HG03520 (cell line): ENCODE measurements around the gene UNC5A.
"Not testable (repeated sequence)": the region's sequence is repeated elsewhere in the genome, so short reads cannot be mapped to it uniquely, and the experiment has no call there.

Experiments
- ATAC-seq: cut with Tn5 transposase; IDR thresholded peaks from one replicate; pipeline ENCODE4 v1.9.1; 2021; ENCODE audit warnings: mild to moderate bottlenecking, moderate library complexity; ENCODE audit not compliant: unreplicated experiment

UNC5A gene

GRCh38 chr5:176861276-176861675 lies 50.9 kb downstream of the UNC5A start:
- ATAC-seq = no peak

DNA sequence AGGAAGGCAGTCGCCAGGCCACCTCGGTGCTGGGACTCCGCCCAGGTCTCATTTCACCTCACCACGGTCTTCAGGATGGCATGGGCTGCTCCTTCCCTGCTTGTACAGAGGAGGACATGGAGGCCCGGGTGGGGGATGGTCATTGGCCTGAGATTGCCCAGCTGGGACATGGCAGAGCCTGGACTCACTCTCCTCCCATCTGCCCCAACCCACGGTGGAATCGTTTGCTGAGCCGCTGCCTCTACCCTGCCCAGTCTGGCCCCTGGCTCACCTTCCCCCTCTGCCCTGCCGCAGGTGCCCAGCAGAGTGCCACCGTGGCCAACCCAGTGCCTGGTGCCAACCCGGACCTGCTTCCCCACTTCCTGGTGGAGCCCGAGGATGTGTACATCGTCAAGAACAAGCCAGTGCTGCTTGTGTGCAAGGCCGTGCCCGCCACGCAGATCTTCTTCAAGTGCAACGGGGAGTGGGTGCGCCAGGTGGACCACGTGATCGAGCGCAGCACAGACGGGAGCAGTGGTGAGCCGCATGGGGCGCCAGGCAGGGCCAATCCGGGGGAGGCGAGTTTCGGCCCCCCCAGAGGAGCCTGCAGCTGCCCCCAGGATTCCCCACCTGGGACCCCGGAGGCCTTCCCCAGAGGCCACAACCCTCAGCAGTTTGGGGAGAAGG lies 52.1 kb downstream of the UNC5A start:
- ATAC-seq = no peak

GRCh38 chr5:176863041-176863764 lies 52.8 kb downstream of the UNC5A start:
- no peak for ATAC-seq

DNA sequence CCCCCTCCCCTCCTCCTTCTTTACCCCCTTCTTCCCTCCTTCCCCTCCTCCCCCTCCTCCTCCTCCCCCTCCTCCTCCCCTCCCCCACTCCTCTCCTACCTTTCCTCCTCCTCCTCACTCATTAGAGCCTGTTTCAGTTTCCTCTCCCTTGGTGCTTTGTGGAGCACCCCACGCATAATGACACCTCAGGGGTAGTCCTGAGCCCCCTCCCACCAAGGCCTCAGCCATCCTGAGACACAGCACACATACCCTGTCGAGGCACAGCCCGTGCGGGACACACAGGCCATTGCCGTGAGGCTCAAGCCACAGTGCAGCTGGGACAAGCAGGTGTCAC lies 53.4 kb downstream of the UNC5A start:
- no peak for ATAC-seq

DNA sequence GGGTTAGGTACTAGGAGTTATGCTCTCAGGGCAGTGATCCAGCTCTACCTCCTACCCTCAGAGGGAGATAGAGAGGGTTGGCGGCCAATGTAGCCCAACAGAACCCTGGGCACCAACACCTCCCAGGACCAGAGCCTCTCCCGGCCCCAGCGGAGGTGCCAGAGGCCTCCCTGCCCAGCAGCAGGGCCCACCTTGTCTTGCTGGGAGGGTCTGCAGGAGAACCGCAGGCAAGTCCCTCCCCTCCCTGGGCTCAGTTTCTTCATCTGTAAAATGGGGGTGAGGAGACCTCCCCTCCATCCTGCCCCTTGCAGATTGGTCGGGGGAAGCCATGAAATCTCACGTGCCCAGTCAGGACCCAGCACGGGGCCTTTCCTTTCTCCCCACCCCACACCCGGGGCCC lies 54.4 kb downstream of the UNC5A start:
- ATAC-seq = no peak

- ATAC-seq = no peak
Observed at GRCh38 chr5:176865964-176866363, 55.6 kb downstream of the UNC5A start.

GRCh38 chr5:176866707-176867310 lies 56.5 kb downstream of the UNC5A start:
- ATAC-seq = no peak

GRCh38 chr5:176868126-176868525 lies 57.8 kb downstream of the UNC5A start:
- no peak for ATAC-seq

GRCh38 chr5:176868731-176869130 lies 58.4 kb downstream of the UNC5A start:
- ATAC-seq = no peak

GRCh38 chr5:176869501-176870109 lies 59.2 kb downstream of the UNC5A start:
- no peak for ATAC-seq

- ATAC-seq = no peak
Observed at GRCh38 chr5:176870110-176870591, 59.8 kb downstream of the UNC5A start.

DNA sequence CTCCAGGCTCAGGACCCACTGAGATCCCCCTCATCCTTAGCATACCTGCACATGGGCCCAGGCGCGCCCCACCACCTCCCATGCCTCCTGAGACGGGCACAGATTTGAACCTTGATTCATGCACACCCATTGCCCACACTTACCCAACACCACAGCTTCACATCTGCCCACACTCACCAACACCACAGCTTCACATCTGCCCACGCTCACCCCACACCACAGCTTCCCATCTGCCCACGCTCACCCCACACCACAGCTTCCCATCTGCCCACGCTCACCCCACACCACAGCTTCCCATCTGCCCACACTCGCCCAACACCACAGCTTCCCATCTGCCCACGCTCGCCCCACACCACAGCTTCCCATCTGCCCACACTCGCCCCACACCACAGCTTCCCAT lies 60.3 kb downstream of the UNC5A start:
- ATAC-seq = not testable (repeated sequence)

GRCh38 chr5:176872586-176872985 lies 62.2 kb downstream of the UNC5A start:
- ATAC-seq = not testable (repeated sequence)

- ATAC-seq = not testable (repeated sequence)
Observed at GRCh38 chr5:176873011-176873410, 62.7 kb downstream of the UNC5A start.

GRCh38 chr5:176873541-176874172 lies 63.3 kb downstream of the UNC5A start:
- no peak for ATAC-seq

DNA sequence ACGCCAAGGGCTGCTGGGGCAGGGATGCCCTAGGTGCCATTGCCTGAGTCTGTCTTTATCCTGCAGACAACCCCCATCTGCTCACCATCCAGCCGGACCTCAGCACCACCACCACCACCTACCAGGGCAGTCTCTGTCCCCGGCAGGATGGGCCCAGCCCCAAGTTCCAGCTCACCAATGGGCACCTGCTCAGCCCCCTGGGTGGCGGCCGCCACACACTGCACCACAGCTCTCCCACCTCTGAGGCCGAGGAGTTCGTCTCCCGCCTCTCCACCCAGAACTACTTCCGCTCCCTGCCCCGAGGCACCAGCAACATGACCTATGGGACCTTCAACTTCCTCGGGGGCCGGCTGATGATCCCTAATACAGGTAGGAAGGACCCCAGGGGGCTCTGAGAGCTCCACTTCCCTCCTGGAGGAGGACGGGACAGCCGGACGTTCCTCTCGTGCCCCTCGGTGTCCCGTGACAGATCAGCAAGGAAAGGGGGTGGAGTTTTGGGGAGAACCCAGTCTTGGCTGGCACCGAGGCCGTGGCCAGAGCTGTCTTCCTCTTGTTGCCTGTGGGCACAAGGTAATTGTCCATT lies 63.9 kb downstream of the UNC5A start:
- no peak for ATAC-seq

DNA sequence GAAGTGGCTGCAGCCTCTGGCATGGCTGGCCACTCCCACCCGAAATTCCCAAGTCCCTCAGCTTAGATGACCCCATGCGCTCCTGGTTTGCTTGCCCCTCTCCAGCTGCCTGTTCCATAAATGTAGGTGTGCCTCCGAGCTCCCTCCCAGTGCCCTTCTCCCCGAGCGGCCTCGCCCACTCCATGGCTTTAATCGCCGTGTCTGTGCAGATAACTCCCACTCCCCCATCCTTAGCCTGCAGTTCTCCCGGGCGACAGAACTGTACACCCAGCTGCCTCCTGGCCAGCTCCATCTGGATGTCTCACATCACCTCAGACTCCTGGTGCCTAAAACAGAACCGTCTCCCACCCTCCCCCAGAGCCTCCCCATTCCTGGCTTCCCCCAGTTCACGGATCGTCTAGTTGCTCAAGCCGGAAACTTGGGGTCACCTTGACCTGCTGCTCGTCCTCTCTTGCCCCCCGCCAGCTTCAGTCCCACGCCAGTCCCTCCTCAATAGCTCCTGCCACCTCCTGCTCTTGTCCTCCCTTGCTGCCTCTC lies 64.7 kb downstream of the UNC5A start:
- ATAC-seq = no peak

GRCh38 chr5:176875783-176876505 lies 65.6 kb downstream of the UNC5A start:
- no peak for ATAC-seq

DNA sequence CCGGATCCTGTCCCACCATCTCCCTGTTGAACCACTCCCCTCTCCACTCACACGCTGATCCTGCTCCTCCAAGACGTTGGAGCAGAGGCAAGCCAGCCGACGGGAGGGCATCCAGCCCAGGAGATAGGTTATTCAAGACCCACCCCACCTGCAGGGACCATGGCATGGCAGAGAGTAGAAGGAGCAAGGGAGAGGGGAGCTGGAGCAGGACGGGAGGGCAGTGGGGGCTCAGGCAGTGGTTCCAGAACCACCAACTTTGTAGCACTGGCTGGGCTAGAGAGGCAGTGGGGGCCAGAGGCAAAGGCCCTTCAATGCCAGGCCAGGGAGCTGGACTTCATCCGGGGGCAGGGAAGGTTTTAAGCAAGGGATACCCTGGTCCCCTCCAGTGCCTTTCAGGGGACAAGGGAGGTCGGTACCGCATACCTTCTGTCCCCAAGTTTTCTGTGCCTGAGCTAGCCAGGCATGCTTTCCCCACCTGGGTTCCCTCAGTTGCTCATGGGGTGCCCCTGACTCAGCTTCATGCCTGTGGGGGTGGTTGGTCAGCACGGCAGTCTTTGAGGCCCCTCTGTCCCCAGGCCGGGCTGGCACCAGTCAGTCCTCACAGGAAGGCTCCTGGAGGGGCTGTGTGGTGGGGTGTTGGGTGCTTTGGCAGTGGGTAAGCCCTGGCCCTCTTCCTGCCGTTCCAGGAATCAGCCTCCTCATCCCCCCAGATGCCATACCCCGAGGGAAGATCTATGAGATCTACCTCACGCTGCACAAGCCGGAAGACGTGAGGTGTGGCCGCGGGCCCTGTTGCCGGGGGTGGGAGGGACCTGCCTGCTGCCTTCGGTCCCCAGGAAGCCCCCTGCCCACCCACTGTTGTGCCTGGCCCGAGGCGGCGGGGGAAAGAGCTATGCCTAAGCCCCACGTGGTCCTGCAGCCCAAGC lies 66.4 kb downstream of the UNC5A start:
- ATAC-seq = no peak
